Right lobe of liver (tissue), 6 donors: ENCODE results near the gene ARMC9. TPM values are rescaled to one million over a fixed set of nuclear protein-coding genes. Genes with fewer than 3 reads are reported as not detected.

Experiments used
- ATAC-seq, 4 donors: fragments of 200-7000 bp; cut with Tn5 transposase; one replicate each; pipeline ENCODE4 v1.9.1; 2020; ENCODE audit warnings: mild to moderate bottlenecking in 4 of 4, moderate library complexity in 4 of 4
- DNase-seq, 3 donors: peaks; one replicate each; pipeline ENCODE4 v3.0.0-alpha.2; 2020
- H3K27ac ChIP-seq, 3 donors: fragments of 200-600 bp; one replicate each; pipeline ENCODE4 v1.8.0; 2022
- H3K27me3 ChIP-seq, 2 donors: fragments of 200-600 bp; one replicate each; pipeline ENCODE4 v1.8.0; 2022
- H3K36me3 ChIP-seq, 4 donors: fragments of 200-600 bp; sonication (generic) in 1 of 4; one replicate each; pipeline versions ENCODE4 v1.5.1 to v1.8.0; 2017 to 2022; ENCODE audit warnings: control low read depth in 1 of 4
- H3K4me1 ChIP-seq, 4 donors: fragments of 200-600 bp; sonication (generic) in 1 of 4; one replicate each; pipeline versions ENCODE4 v1.5.1 to v1.8.0; 2017 to 2022; ENCODE audit warnings: control low read depth in 1 of 4
- H3K4me3 ChIP-seq, 3 donors: fragments of 200-600 bp; one replicate each; pipeline ENCODE4 v1.8.0; 2022
- H3K9me3 ChIP-seq, 4 donors: fragments of 200-600 bp; sonication (generic) in 1 of 4; one replicate each; pipeline versions ENCODE4 v1.5.1 to v1.8.0; 2017 to 2022; ENCODE audit warnings: control low read depth in 1 of 4
- POLR2A ChIP-seq: fragments of 450-650 bp; IDR thresholded peaks from one replicate; pipeline ENCODE4 v1.6.1; 2017; ENCODE audit warnings: antibody characterized with exemption, mild to moderate bottlenecking
- WGBS: methylation state at CpG from one replicate; pipeline ENCODE4 v1.1.6; 2018; ENCODE audit warnings: low coverage, low lambda C conversion rate; ENCODE audit not compliant: insufficient coverage; ENCODE audit errors: missing lambda C conversion rate; 5-methylcytosine and 5-hydroxymethylcytosine counted together
- intact Hi-C, 2 donors: fragments of 100-400 bp; cut with DNase I; formaldehyde crosslinking; loops; one replicate each; pipeline versions ENCODE4 v1.11.2 to v1.14.1; 2022
- total RNA-seq, 6 experiments: library from RNA; depleted of rRNA in 2 of 6; stranded (reverse); fragments of >200 nt in 2 of 6; fragmentation: NEBNext Ultra II Directional in 3 of 6; extraction: Animal tissue kit (Norgen Biotek cat#: 25700) in 3 of 6; gene quantifications; one replicate each; pipeline versions ENCODE4 v1.1.0 to v1.2.4, GENCODE V29; 2016 to 2023
- TF ChIP-seq, protein P1 (sequence below), 4 donors: fragments of 200-600 bp in 3 of 4; fragments of 450-650 bp in 1 of 4; IDR thresholded peaks; one replicate each; pipeline versions ENCODE4 v1.5.1 to v1.8.0; 2016 to 2022; ENCODE audit warnings: antibody characterized with exemption in 4 of 4, mild to moderate bottlenecking in 2 of 4
- donor health status: DM: no; HTN: yes; CAD: no.
- donor health status: DM: no; HTN: no; CAD: no.
- donor health status: DM: no; HTN: no; CAD: no.
- donor health status: DM: no; HTN: yes; CAD: no.
- donor health status: DM: no; HTN: yes; CAD: no.

The ARMC9 gene
- total RNA-seq, 6 experiments from 2014 or later = 1.5 to 7.7 (median 2.4) TPM

DNA sequence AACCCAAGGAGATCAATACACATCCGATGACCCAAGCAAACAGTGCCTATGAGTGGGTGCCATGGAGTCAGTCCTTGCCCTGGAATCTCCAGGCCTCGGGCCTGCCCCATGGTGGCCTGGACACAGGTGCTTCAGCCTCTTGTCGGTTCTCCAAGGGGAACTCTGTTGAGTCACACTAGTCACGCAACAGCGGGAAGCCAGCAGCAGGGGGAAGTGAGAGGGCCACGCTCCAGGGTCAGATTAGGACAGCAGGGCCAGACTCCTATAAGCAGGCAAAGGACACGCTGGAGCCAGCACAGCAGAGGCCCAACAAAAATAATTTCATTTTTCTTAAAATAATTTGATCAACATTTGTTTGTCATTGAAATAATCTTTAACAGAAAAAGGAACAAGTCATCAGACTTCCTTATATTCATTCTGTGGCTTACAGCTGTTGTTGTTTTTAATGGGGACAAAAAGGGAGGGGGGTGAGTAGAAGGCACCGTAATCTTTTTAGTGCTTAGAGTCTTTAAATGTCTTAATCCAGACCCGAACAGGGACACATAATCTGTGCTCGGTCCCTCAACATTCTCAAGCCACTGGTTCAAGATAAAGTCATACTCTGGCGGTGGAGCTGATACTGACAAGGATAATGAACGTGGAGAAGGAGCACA is 16.4 kb upstream of the ARMC9 start:
- Histone ChIP-seq H3K27ac (peak overlapping the region in 2 of 3 donors; percentile 12 to 65), H3K36me3 (no peaks in the 10 kb centered on the region), H3K4me1 (peaks cover 0 to 4% (median 0%) of the 10 kb centered on the region in 4 donors), H3K4me3 (no peak overlapping the region), H3K9me3 (no peaks in the 10 kb centered on the region), H3K27me3 (no peaks in the 10 kb centered on the region)
- ATAC-seq (peak; percentile 68 to 89 (median 87)), DNase-seq (peak; percentile 67 to 78 (median 76))
- intact Hi-C loops = no loop called here
- 53% methylated on average over 8 of the region's 12 CpGs for WGBS
- TF ChIP-seq, protein P1, sequence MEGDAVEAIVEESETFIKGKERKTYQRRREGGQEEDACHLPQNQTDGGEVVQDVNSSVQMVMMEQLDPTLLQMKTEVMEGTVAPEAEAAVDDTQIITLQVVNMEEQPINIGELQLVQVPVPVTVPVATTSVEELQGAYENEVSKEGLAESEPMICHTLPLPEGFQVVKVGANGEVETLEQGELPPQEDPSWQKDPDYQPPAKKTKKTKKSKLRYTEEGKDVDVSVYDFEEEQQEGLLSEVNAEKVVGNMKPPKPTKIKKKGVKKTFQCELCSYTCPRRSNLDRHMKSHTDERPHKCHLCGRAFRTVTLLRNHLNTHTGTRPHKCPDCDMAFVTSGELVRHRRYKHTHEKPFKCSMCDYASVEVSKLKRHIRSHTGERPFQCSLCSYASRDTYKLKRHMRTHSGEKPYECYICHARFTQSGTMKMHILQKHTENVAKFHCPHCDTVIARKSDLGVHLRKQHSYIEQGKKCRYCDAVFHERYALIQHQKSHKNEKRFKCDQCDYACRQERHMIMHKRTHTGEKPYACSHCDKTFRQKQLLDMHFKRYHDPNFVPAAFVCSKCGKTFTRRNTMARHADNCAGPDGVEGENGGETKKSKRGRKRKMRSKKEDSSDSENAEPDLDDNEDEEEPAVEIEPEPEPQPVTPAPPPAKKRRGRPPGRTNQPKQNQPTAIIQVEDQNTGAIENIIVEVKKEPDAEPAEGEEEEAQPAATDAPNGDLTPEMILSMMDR (IDR thresholded peaks at IDR 0.05) = no peak

DNA sequence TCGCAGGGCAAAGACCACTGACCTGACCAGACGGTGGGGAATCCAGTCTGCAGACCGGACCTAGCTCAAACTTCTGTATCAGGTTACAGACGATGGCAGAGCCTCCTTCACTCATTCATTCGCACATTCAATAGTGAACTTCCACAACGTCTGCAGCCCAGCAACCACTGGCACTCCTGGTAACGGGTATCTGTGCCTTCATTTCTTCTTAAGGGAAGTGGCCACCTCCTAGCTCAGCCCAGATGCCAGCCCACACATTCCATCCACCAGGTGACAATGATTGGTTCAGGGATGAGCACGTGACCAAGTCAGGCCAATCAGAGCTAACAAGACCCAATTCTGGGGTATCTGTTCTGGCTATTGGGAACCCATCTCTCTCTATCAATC is 15.9 kb upstream of the ARMC9 start:
- ATAC-seq = no peak
- no peaks in the 10 kb centered on the region for H3K9me3 ChIP-seq
- intact Hi-C loops = no loop called here
- H3K4me1 ChIP-seq = peaks cover 0 to 4% (median 0%) of the 10 kb centered on the region in 4 donors
- no peaks in the 10 kb centered on the region for H3K36me3 ChIP-seq
- no peak overlapping the region for H3K4me3 ChIP-seq
- 42% methylated on average over 5 of the region's 8 CpGs for WGBS
- TF ChIP-seq, protein P1 (IDR thresholded peaks at IDR 0.05) = no peak
- TF ChIP-seq POLR2A = no peak
- no peak for DNase-seq
- peak overlapping the region in 2 of 3 donors; percentile 12 to 65 for H3K27ac ChIP-seq
- H3K27me3 ChIP-seq = no peaks in the 10 kb centered on the region

DNA sequence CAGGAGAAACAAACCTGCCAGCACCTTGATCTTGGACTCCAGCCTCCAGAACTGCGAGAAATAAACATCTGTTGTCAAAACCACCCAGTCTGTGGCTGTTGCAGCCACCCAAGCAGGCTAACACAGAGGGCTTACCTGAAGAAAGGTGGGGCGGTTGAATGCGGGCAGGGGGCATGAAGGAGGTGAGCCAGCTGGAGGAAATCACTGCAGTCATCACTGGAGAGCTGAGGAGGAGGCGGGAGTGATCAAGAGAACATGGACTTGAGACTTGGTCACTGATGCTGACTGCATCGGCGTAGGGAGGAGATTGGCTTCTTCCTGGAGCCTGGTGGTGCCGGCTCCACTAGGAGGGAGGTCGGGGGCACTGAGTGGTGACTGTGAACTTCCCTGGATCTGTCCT is 14.6 kb upstream of the ARMC9 start:
- H3K4me1 ChIP-seq = peaks cover 0 to 4% (median 0%) of the 10 kb centered on the region in 4 donors
- H3K4me3 ChIP-seq = no peak overlapping the region
- DNase-seq (no peak), ATAC-seq (no peak)
- TF ChIP-seq, protein P1 (IDR thresholded peaks at IDR 0.05) = no peak
- no peak for TF ChIP-seq POLR2A
- no peak overlapping the region for H3K27ac ChIP-seq
- no peaks in the 10 kb centered on the region for H3K9me3 ChIP-seq
- intact Hi-C loops = no loop called here
- whole genome bisulfite sequencing = 83% methylated on average over 8 of the region's 8 CpGs
- H3K27me3 ChIP-seq = no peaks in the 10 kb centered on the region
- no peaks in the 10 kb centered on the region for H3K36me3 ChIP-seq

DNA sequence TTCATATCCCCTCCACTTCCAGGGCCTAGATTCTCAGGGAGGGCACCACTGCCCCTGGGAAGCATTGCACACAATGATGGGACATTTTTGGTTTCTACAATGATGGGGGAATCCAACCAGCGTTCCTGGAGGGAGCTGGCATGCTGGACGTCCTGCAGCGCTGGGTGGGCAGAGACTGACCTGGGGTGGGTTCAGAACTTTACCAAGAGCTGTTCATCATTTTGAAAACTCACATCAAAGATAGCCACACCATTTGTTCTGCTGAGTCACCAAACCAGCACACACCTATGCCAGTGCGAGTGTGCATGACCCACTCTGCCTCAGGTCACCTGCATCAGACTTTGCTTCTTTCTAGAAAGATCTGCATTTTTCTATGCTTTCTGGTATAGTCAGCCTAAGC is 14.1 kb upstream of the ARMC9 start:
- TF ChIP-seq POLR2A = no peak
- intact Hi-C loops = no loop called here

DNA sequence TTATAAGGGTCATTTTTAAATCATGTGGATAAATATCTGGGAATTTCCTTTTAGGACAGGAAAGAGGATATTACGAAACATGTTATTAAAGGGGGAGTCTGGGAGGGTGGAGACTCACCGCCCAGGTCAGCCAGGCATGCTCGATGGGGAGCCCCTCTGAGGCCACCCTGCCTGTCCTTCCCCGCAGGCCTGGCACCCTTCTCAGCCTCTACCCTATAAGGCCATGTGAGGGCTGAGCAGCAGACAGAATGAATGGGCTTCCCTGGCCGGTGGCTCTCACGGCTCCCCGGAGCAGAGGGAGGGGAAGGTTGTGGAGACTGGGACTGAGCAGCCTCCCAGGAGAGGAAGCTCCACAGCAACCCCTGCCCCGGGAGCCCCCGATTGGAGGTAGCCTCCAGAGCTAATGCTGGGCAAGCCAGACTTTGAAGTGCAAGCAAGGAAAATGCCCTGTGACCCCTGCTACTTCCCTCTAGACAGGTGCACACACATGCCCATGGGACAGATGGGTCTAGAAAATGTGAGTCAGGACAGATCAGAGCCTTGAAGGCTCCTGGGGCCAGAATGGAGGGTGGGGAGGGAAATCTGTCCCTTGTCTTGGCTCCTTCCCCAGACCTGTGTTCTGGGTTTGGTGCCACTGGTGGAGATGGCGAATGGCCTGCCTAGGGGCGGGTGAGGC is 13.2 kb upstream of the ARMC9 start:
- TF ChIP-seq POLR2A = no peak
- TF ChIP-seq, protein P1 (IDR thresholded peaks at IDR 0.05) = no peak
- ATAC-seq (peak in 3 of 4 donors; percentile 11 to 16 (median 13)), DNase-seq (no peak)
- peaks cover 0 to 4% (median 0%) of the 10 kb centered on the region in 4 donors for H3K4me1 ChIP-seq
- intact Hi-C loops = no loop called here
- 58% methylated on average over 7 of the region's 11 CpGs for WGBS
- no peaks in the 10 kb centered on the region for H3K27me3 ChIP-seq
- H3K36me3 ChIP-seq = no peaks in the 10 kb centered on the region
- no peak overlapping the region for H3K4me3 ChIP-seq
- H3K9me3 ChIP-seq = no peaks in the 10 kb centered on the region
- H3K27ac ChIP-seq = peak overlapping the region in 1 of 3 donors; percentile 8

More for the DNA sequence above, 14.1 kb upstream of the ARMC9 start:
- Histone ChIP-seq H3K4me1 (peaks cover 0 to 4% (median 0%) of the 10 kb centered on the region in 4 donors), H3K4me3 (no peak overlapping the region), H3K9me3 (no peaks in the 10 kb centered on the region), H3K36me3 (no peaks in the 10 kb centered on the region), H3K27ac (no peak overlapping the region), H3K27me3 (no peaks in the 10 kb centered on the region)
- 83% methylated on average over 1 of the region's 4 CpGs for WGBS
- DNase-seq = no peak
- no peak for ATAC-seq
